H1 (cell line): ENCODE measurements around the gene SPIB. TPM values are rescaled to one million over a fixed set of nuclear protein-coding genes. Genes with fewer than 3 reads are reported as not detected.

ENCODE experiments used
- CTCF ChIA-PET: fragments of 300-600 bp; sonication (Branson Sonifier 250); formaldehyde crosslinking; loops from one replicate; lab custom pipeline; 2021; ENCODE audit not compliant: partially characterized antibody; lab: Charles Lee
- POLR2A ChIA-PET: fragments of 300-600 bp; sonication (Branson Sonifier 250); formaldehyde crosslinking; loops from one replicate; lab custom pipeline; 2021; ENCODE audit warnings: inconsistent platforms; ENCODE audit not compliant: partially characterized antibody; lab: Charles Lee
- DNase-seq, 2 experiments: peaks; one replicate each; pipeline versions ENCODE4 v3.0.0 to v3.0.0-alpha.2; 2010 to 2022; ENCODE audit warnings: low spot score in 2 of 2, low read depth in 1 of 2, mixed read lengths in 1 of 2
- FAIRE-seq: peaks from 2 replicates; lab custom pipeline; 2011; peaks lifted over from hg19 to GRCh38; lab: Jason Lieb, UNC
- H2AFZ ChIP-seq: 2 replicates; pipeline ENCODE4 v1.8.1; 2012; ENCODE audit warnings: low read length, inconsistent platforms
- H2AK5ac ChIP-seq: 2 replicates; pipeline ENCODE4 v1.6.1; 2013; ENCODE audit warnings: low read depth, low read length
- H2BK120ac ChIP-seq: replicated peaks from 2 replicates; pipeline ENCODE3; 2013; ENCODE audit warnings: low read depth, low read length, inconsistent platforms
- H2BK12ac ChIP-seq: 2 replicates; pipeline ENCODE4 v1.6.1; 2013; ENCODE audit warnings: low read depth, low read length
- H2BK15ac ChIP-seq: 2 replicates; pipeline ENCODE4 v1.6.1; 2013; ENCODE audit warnings: low read length
- H2BK20ac ChIP-seq: 2 replicates; pipeline ENCODE4 v1.6.1; 2013; ENCODE audit warnings: low read length
- H2BK5ac ChIP-seq: 2 replicates; pipeline ENCODE4 v1.6.1; 2013; ENCODE audit warnings: low read depth, low read length
- H3K14ac ChIP-seq: 2 replicates; pipeline ENCODE4 v1.6.1; 2013; ENCODE audit warnings: inconsistent platforms; ENCODE audit not compliant: insufficient read length
- H3K18ac ChIP-seq: 2 replicates; pipeline ENCODE4 v1.6.1; 2013; ENCODE audit warnings: low read length; ENCODE audit errors: extremely low read depth
- H3K23ac ChIP-seq: 2 replicates; pipeline ENCODE4 v1.6.1; 2013; ENCODE audit warnings: inconsistent platforms; ENCODE audit not compliant: insufficient read length
- H3K23me2 ChIP-seq: 2 replicates; pipeline ENCODE4 v1.6.1; 2013; ENCODE audit warnings: low read depth, low read length
- H3K27ac ChIP-seq: 2 replicates; pipeline ENCODE4 v1.6.1; 2011; ENCODE audit warnings: low read depth, low read length, inconsistent platforms
- H3K27me3 ChIP-seq, 4 experiments: replicated peaks in 1 of 4; 1 replicate in 1 of 4; 2 replicates in 3 of 4; pipeline versions ENCODE4 v1.6.1 to v1.8.1; 2011 to 2013; ENCODE audit warnings: low read length in 3 of 4, mild to moderate bottlenecking in 3 of 4, inconsistent platforms in 2 of 4, mixed read lengths in 2 of 4, moderate library complexity in 1 of 4; ENCODE audit not compliant: control insufficient read depth in 3 of 4, insufficient read depth in 3 of 4; ENCODE audit errors: extremely low read depth in 1 of 4
- H3K36me3 ChIP-seq, 4 experiments: 2 replicates each; pipeline versions ENCODE4 v1.6.1 to v1.8.1; 2011 to 2013; ENCODE audit warnings: mild to moderate bottlenecking in 4 of 4, low read length in 3 of 4, moderate library complexity in 2 of 4, control low read depth in 1 of 4, inconsistent platforms in 1 of 4; ENCODE audit not compliant: insufficient read depth in 4 of 4, control insufficient read depth in 2 of 4
- H3K4ac ChIP-seq: replicated peaks from 2 replicates; pipeline ENCODE3; 2013; ENCODE audit warnings: low read length, low read depth, mixed read lengths, inconsistent platforms; ENCODE audit not compliant: insufficient read length
- H3K4me1 ChIP-seq, 4 experiments: replicated peaks in 1 of 4; 1 replicate in 1 of 4; 2 replicates in 3 of 4; pipeline versions ENCODE4 v1.6.1 to v1.8.1; 2011 to 2013; ENCODE audit warnings: low read length in 3 of 4, inconsistent platforms in 2 of 4, mixed read lengths in 1 of 4; ENCODE audit not compliant: insufficient read depth in 4 of 4, control insufficient read depth in 3 of 4
- H3K4me2 ChIP-seq, 2 experiments: 2 replicates each; pipeline versions ENCODE4 v1.6.1 to v1.8.1; 2011 to 2013; ENCODE audit warnings: low read depth in 2 of 2, low read length in 2 of 2, control low read depth in 1 of 2, inconsistent platforms in 1 of 2, mild to moderate bottlenecking in 1 of 2; ENCODE audit not compliant: insufficient read depth in 1 of 2
- H3K4me3 ChIP-seq, 4 experiments: fragments of 200-600, 300-600 bp in 1 of 4; sonication (generic), shearing (Covaris generic), sonication (Bioruptor Twin) in 1 of 4; 2 replicates each; pipeline versions ENCODE4 v1.5.1 to v1.8.1; 2011 to 2016; ENCODE audit warnings: low read length in 4 of 4, low read depth in 3 of 4, control low read depth in 2 of 4, inconsistent platforms in 2 of 4, mild to moderate bottlenecking in 2 of 4, mixed read lengths in 1 of 4, moderate library complexity in 1 of 4; ENCODE audit not compliant: insufficient read depth in 2 of 4; ENCODE audit errors: extremely low read depth in 1 of 4
- H3K56ac ChIP-seq: replicated peaks from 2 replicates; pipeline ENCODE3; 2013; ENCODE audit warnings: low read depth, mild to moderate bottlenecking, mixed read lengths, low read length, inconsistent platforms; ENCODE audit not compliant: insufficient read length
- H3K79me1 ChIP-seq: 2 replicates; pipeline ENCODE4 v1.6.1; 2013; ENCODE audit warnings: low read depth, low read length, control low read depth
- H3K79me2 ChIP-seq, 2 experiments: 2 replicates each; pipeline versions ENCODE4 v1.6.1 to v1.8.1; 2012 to 2013; ENCODE audit warnings: low read length in 2 of 2, mild to moderate bottlenecking in 2 of 2, inconsistent platforms in 1 of 2; ENCODE audit not compliant: insufficient read depth in 2 of 2, control insufficient read depth in 1 of 2
- H3K9ac ChIP-seq, 4 experiments: replicated peaks in 1 of 4; 1 replicate in 1 of 4; 2 replicates in 3 of 4; pipeline versions ENCODE4 v1.6.1 to v1.8.1; 2011 to 2013; ENCODE audit warnings: low read depth in 3 of 4, low read length in 3 of 4, control low read depth in 2 of 4, mild to moderate bottlenecking in 2 of 4, moderate library complexity in 2 of 4, inconsistent platforms in 1 of 4; ENCODE audit errors: extremely low read depth in 1 of 4
- H3K9me3 ChIP-seq, 2 experiments: 2 replicates each; pipeline versions ENCODE4 v1.6.1 to v1.8.1; 2012 to 2013; ENCODE audit warnings: mild to moderate bottlenecking in 2 of 2, moderate library complexity in 2 of 2, control low read depth in 1 of 2, inconsistent platforms in 1 of 2, low read depth in 1 of 2, low read length in 1 of 2, mixed read lengths in 1 of 2; ENCODE audit not compliant: insufficient read depth in 2 of 2
- H4K20me1 ChIP-seq, 2 experiments: replicated peaks in 1 of 2; 2 replicates each; pipeline versions ENCODE3 to v1.8.1; 2011 to 2013; ENCODE audit warnings: inconsistent platforms in 2 of 2, low read length in 2 of 2, mild to moderate bottlenecking in 1 of 2; ENCODE audit not compliant: insufficient read depth in 2 of 2, control insufficient read depth in 1 of 2
- H4K5ac ChIP-seq: 2 replicates; pipeline ENCODE4 v1.6.1; 2013; ENCODE audit warnings: low read length, low read depth, mixed read lengths, inconsistent platforms; ENCODE audit not compliant: insufficient read length
- H4K8ac ChIP-seq: 2 replicates; pipeline ENCODE4 v1.8.0; 2013; ENCODE audit warnings: mild to moderate bottlenecking, moderate library complexity, low read length, inconsistent platforms; ENCODE audit not compliant: insufficient read depth; ENCODE audit errors: extremely low read depth
- H4K91ac ChIP-seq: replicated peaks from 2 replicates; pipeline ENCODE3; 2013; ENCODE audit warnings: low read length, mixed read lengths, inconsistent platforms; ENCODE audit not compliant: insufficient read length
- BCL11A ChIP-seq, 2 experiments: IDR thresholded peaks; one replicate each; pipeline ENCODE4 v1.6.1; 2011; ENCODE audit warnings: low read depth in 2 of 2, low read length in 2 of 2, mild to moderate bottlenecking in 2 of 2
- CHD1 ChIP-seq: IDR thresholded peaks from 2 replicates; pipeline ENCODE4 v1.6.1; 2012; ENCODE audit warnings: low read depth, low read length, improper control_type of control experiment
- CREB1 ChIP-seq: IDR thresholded peaks from 2 replicates; pipeline ENCODE4 v1.6.1; 2012; ENCODE audit warnings: inconsistent platforms
- EP300 ChIP-seq, 2 experiments: IDR thresholded peaks; 1 replicate in 1 of 2; 2 replicates in 1 of 2; pipeline ENCODE4 v1.6.1; 2011 to 2012; ENCODE audit warnings: low read depth in 2 of 2, low read length in 2 of 2, mild to moderate bottlenecking in 2 of 2, borderline replicate concordance in 1 of 2, inconsistent platforms in 1 of 2, moderate library complexity in 1 of 2
- RNF2 ChIP-seq: fragments of 200-900, 300-1000 bp; sonication (generic); IDR thresholded peaks from 2 replicates; pipeline ENCODE4 v1.7.1; 2016; ENCODE audit warnings: borderline replicate concordance, low read depth, mild to moderate bottlenecking, antibody characterized with exemption, low read length; ENCODE audit not compliant: poor library complexity, severe bottlenecking; ENCODE audit errors: missing control alignments
- SIX5 ChIP-seq: IDR thresholded peaks from 2 replicates; pipeline ENCODE4 v1.6.1; 2011; ENCODE audit warnings: mild to moderate bottlenecking, low read depth, low read length
- SP2 ChIP-seq: IDR thresholded peaks from 2 replicates; pipeline ENCODE4 v1.6.1; 2012; ENCODE audit warnings: mild to moderate bottlenecking, low read length, inconsistent platforms
- TCF12 ChIP-seq: IDR thresholded peaks from 2 replicates; pipeline ENCODE4 v1.6.1; 2011; ENCODE audit warnings: low read depth, mild to moderate bottlenecking, low read length
- TEAD4 ChIP-seq: IDR thresholded peaks from 2 replicates; pipeline ENCODE4 v1.6.1; 2012; ENCODE audit warnings: low read depth, low read length, inconsistent platforms, mixed read lengths
- YY1 ChIP-seq: IDR thresholded peaks from 2 replicates; pipeline ENCODE4 v1.6.1; 2011; ENCODE audit warnings: low read depth, mild to moderate bottlenecking, low read length
- WGBS, 2 experiments: shearing (Covaris generic) in 1 of 2; methylation state at CpG; one replicate each; pipeline versions ENCODE4 v1.1.6 to v1.1.7; 2013 to 2015; ENCODE audit warnings: low lambda C conversion rate in 2 of 2, mixed read lengths in 2 of 2, inconsistent platforms in 1 of 2, low coverage in 1 of 2, missing lambda C conversion rate in 1 of 2; ENCODE audit not compliant: insufficient replicate concordance in 2 of 2, insufficient coverage in 1 of 2, insufficient read length in 1 of 2; ENCODE audit errors: extremely low coverage in 1 of 2, missing lambda C conversion rate in 1 of 2; 5-methylcytosine and 5-hydroxymethylcytosine counted together
- polyA plus RNA-seq, 7 experiments: library from polyadenylated mRNA; depleted of rRNA in 3 of 7; stranded (reverse) in 5 of 7; unstranded in 2 of 7; fragments of >200 nt in 5 of 7; fragments of 200-250 nt in 2 of 7; gene quantifications; 1 replicate in 5 of 7; 2 replicates in 1 of 7; 4 replicates in 1 of 7; pipeline versions ENCODE4 v1.2.1 to v1.2.3, GENCODE V29; 2011 to 2013; ENCODE audit warnings: missing spikeins in 2 of 7, mixed read lengths in 2 of 7
- total RNA-seq: library from RNA; stranded (reverse); fragmentation: NEBNext Ultra II Directional; extraction: Animal tissue kit (Norgen Biotek cat#: 25700); gene quantifications from 2 replicates; pipeline ENCODE4 v1.2.1, GENCODE V29; 2021
- TF ChIP-seq, protein P1 (sequence below): IDR thresholded peaks from 2 replicates; pipeline ENCODE4 v1.6.1; 2012; ENCODE audit warnings: low read length, inconsistent platforms

Gene SPIB
- total and polyA plus RNA-seq, 2 of the 8 experiments (the other 6 are each of a cell fraction or from before 2014, with no cell fraction given): 11.1 to 17.4 TPM

- Histone ChIP-seq H3K4ac (no peak overlapping the region), H2BK120ac (no peak overlapping the region), H3K9me3 (peaks cover 3 to 6% of the 10 kb centered on the region in 2 experiments; a peak in 3 of 4 replicates), H3K79me2 (peaks cover 4 to 16% of the 10 kb centered on the region in 2 experiments; a peak in 3 of 4 replicates), H3K79me1 (peaks cover 10% of the 10 kb centered on the region), H2AK5ac (0 out of 2 replicates have a peak overlapping the region, but pooled peaks have one; percentile 13), H3K23ac (no peak overlapping the region), H3K4me3 (no peak overlapping the region), H2BK12ac (no peak overlapping the region), H2BK15ac (no peak overlapping the region), H2BK5ac (no peak overlapping the region), H3K56ac (no peak overlapping the region), H3K36me3 (peaks cover 0 to 21% (median 4%) of the 10 kb centered on the region in 4 experiments; a peak in 5 of 8 replicates), H3K14ac (no peak overlapping the region), H2BK20ac (no peak overlapping the region), H4K8ac (no peak overlapping the region), H4K91ac (no peak overlapping the region), H3K18ac (no peak overlapping the region), H3K4me1 (no peaks in the 10 kb centered on the region), H4K20me1 (peaks cover 6 to 7% of the 10 kb centered on the region in 2 experiments), H3K4me2 (no peak overlapping the region), H3K9ac (no peak overlapping the region), H3K23me2 (peaks cover 2% of the 10 kb centered on the region; the same call in 1 of the 2 replicates), H3K27me3 (no peaks in the 10 kb centered on the region; a peak in 1 of 7 replicates), H2AFZ (no peak overlapping the region), H3K27ac (no peak overlapping the region), H4K5ac (no peak overlapping the region)
- CTCF ChIA-PET: interaction anchor here (0.6 to 3.8 kb wide), 4 partner anchors 9 to 59 kb away, joined by 3 to 21 read pairs (median 4); no protein-coding TSS in a partner anchor
- no peak for DNase-seq
- POLR2A ChIA-PET: interaction anchor here (0.6 to 2.7 kb wide), 5 partner anchors 9 to 101 kb away, joined by 3 to 12 read pairs (median 4); no protein-coding TSS in a partner anchor
- no peak for FAIRE-seq
- WGBS, 2 experiments: 78% methylated on average over 7 of the region's 12 CpGs; no CpG with 5 or more reads in 1 of the 2 experiments
- TF ChIP-seq SIX5: no peak
- TF ChIP-seq EP300 (IDR thresholded peaks at IDR 0.05; ENCODE audit: borderline replicate concordance in 1 of 2, low read depth in 2 of 2, low read length in 2 of 2): no peak
- TF ChIP-seq BCL11A (IDR thresholded peaks at IDR 0.05; ENCODE audit: low read depth in 2 of 2, low read length in 2 of 2): no peak
- no peak for TF ChIP-seq SP2
- no peak for TF ChIP-seq TCF12
- TF ChIP-seq CREB1: no peak
- TF ChIP-seq CHD1: no peak
- TF ChIP-seq YY1: no peak
- TF ChIP-seq TEAD4: no peak
- no peak for TF ChIP-seq RNF2
- TF ChIP-seq, protein P1, sequence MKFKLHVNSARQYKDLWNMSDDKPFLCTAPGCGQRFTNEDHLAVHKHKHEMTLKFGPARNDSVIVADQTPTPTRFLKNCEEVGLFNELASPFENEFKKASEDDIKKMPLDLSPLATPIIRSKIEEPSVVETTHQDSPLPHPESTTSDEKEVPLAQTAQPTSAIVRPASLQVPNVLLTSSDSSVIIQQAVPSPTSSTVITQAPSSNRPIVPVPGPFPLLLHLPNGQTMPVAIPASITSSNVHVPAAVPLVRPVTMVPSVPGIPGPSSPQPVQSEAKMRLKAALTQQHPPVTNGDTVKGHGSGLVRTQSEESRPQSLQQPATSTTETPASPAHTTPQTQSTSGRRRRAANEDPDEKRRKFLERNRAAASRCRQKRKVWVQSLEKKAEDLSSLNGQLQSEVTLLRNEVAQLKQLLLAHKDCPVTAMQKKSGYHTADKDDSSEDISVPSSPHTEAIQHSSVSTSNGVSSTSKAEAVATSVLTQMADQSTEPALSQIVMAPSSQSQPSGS: no peak
These were observed 56.4 kb downstream of the SPIB start for GRCh38 chr19:50475101-50475568.
